ENCODE data around the gene PARD3B.
"Not testable (repeated sequence)": the region's sequence is repeated elsewhere in the genome, so short reads cannot be mapped to it uniquely, and the experiment has no call there.

Gene PARD3B

GRCh38 chr2:205218816-205219215, 673.5 kb downstream of the PARD3B start:
- not testable (repeated sequence) for DNase-seq

GRCh38 chr2:205220559-205220958, 675.3 kb downstream of the PARD3B start:
- DNase-seq, result no peak

GRCh38 chr2:205232086-205232485, 686.8 kb downstream of the PARD3B start:
- no peak for DNase-seq

- DNase-seq, result no peak
Measured at GRCh38 chr2:205235434-205235833, 690.2 kb downstream of the PARD3B start.

- no peak for DNase-seq
Measured at GRCh38 chr2:205237524-205237923, 692.2 kb downstream of the PARD3B start.

- no peak for DNase-seq
Measured at GRCh38 chr2:205245001-205245400, 699.7 kb downstream of the PARD3B start.

GRCh38 chr2:205245652-205246051, 700.4 kb downstream of the PARD3B start:
- no peak for DNase-seq

- no peak for DNase-seq
Measured at GRCh38 chr2:205259121-205259520, 713.8 kb downstream of the PARD3B start.

- DNase-seq, result no peak
Measured at GRCh38 chr2:205261516-205262020, 716.3 kb downstream of the PARD3B start.

- no peak for DNase-seq
Measured at GRCh38 chr2:205267323-205267722, 722.0 kb downstream of the PARD3B start.

- DNase-seq, result no peak
Measured at GRCh38 chr2:205270689-205271088, 725.4 kb downstream of the PARD3B start.

- no peak for DNase-seq
Measured at GRCh38 chr2:205273148-205273547, 727.9 kb downstream of the PARD3B start.

GRCh38 chr2:205273627-205274026, 728.4 kb downstream of the PARD3B start:
- DNase-seq, result no peak

GRCh38 chr2:205274801-205275200, 729.5 kb downstream of the PARD3B start:
- DNase-seq, result no peak

GRCh38 chr2:205276116-205276777, 731.0 kb downstream of the PARD3B start:
- DNase-seq, result no peak

- DNase-seq, result no peak
Measured at GRCh38 chr2:205280596-205281236, 735.4 kb downstream of the PARD3B start.

GRCh38 chr2:205283736-205284270, 738.5 kb downstream of the PARD3B start:
- no peak for DNase-seq

- no peak for DNase-seq
Measured at GRCh38 chr2:205284334-205284733, 739.1 kb downstream of the PARD3B start.

GRCh38 chr2:205287316-205287715, 742.0 kb downstream of the PARD3B start:
- DNase-seq, result no peak

- no peak for DNase-seq
Measured at GRCh38 chr2:205288686-205289085, 743.4 kb downstream of the PARD3B start.

- no peak for DNase-seq
Measured at GRCh38 chr2:205290299-205290698, 745.0 kb downstream of the PARD3B start.

GRCh38 chr2:205292665-205293295, 747.5 kb downstream of the PARD3B start:
- DNase-seq, result no peak

GRCh38 chr2:205293559-205293958, 748.3 kb downstream of the PARD3B start:
- no peak for DNase-seq

- DNase-seq, result no peak
Measured at GRCh38 chr2:205296959-205297358, 751.7 kb downstream of the PARD3B start.
